Liver (tissue), 9 donors: ENCODE measurements around the gene MAPK4. TPM values are rescaled to one million over a fixed set of nuclear protein-coding genes. Genes with fewer than 3 reads are reported as not detected.
"Not testable (repeated sequence)": the region's sequence is repeated elsewhere in the genome, so short reads cannot be mapped to it uniquely, and the experiment has no call there.

ENCODE experiments used
- DNase-seq: peaks from one replicate; pipeline ENCODE4 v3.0.0-alpha.2; 2017; ENCODE audit warnings: low spot score
- H3K27ac ChIP-seq, 2 donors: one replicate each; pipeline ENCODE4 v1.7.0; 2013; ENCODE audit warnings: inconsistent platforms in 2 of 2, low read length in 2 of 2, control low read depth in 1 of 2, low read depth in 1 of 2, mild to moderate bottlenecking in 1 of 2
- H3K27me3 ChIP-seq, 4 donors: one replicate each; pipeline versions ENCODE4 v1.6.1 to v1.7.0; 2013; ENCODE audit warnings: low read length in 3 of 4, inconsistent platforms in 1 of 4, mild to moderate bottlenecking in 1 of 4, moderate library complexity in 1 of 4; ENCODE audit not compliant: control insufficient read depth in 4 of 4, insufficient read depth in 4 of 4
- H3K36me3 ChIP-seq, 4 donors: one replicate each; pipeline versions ENCODE4 v1.6.1 to v1.7.0; 2013; ENCODE audit warnings: low read length in 3 of 4, mild to moderate bottlenecking in 3 of 4, low read depth in 1 of 4, moderate library complexity in 1 of 4; ENCODE audit not compliant: control insufficient read depth in 4 of 4, insufficient read depth in 3 of 4
- H3K4me1 ChIP-seq, 4 donors: one replicate each; pipeline versions ENCODE4 v1.6.1 to v1.7.0; 2013; ENCODE audit warnings: low read length in 3 of 4, mild to moderate bottlenecking in 3 of 4, moderate library complexity in 1 of 4; ENCODE audit not compliant: control insufficient read depth in 4 of 4, insufficient read depth in 4 of 4
- H3K4me3 ChIP-seq, 3 donors: one replicate each; pipeline versions ENCODE4 v1.6.1 to v1.7.0; 2013; ENCODE audit warnings: low read length in 3 of 3, control low read depth in 1 of 3, low read depth in 1 of 3, mild to moderate bottlenecking in 1 of 3
- H3K9ac ChIP-seq, 2 donors: one replicate each; pipeline ENCODE4 v1.7.0; 2013; ENCODE audit warnings: low read length in 2 of 2, mild to moderate bottlenecking in 2 of 2, moderate library complexity in 2 of 2, control low read depth in 1 of 2, low read depth in 1 of 2
- H3K9me3 ChIP-seq, 4 donors: one replicate each; pipeline versions ENCODE4 v1.6.1 to v1.7.0; 2013; ENCODE audit warnings: low read length in 3 of 4; ENCODE audit not compliant: control insufficient read depth in 4 of 4
- FOXA1 ChIP-seq: IDR thresholded peaks from 2 replicates; pipeline ENCODE4 v1.6.1; 2016; ENCODE audit warnings: antibody characterized with exemption
- FOXA2 ChIP-seq: IDR thresholded peaks from 2 replicates; pipeline ENCODE4 v1.6.1; 2016; ENCODE audit warnings: antibody characterized with exemption
- GABPA ChIP-seq, 2 donors: IDR thresholded peaks in 1 of 2; conservative IDR thresholded peaks in 1 of 2; 2 replicates each; pipeline ENCODE4 v1.6.1; 2016; ENCODE audit warnings: antibody characterized with exemption in 2 of 2, mild to moderate bottlenecking in 1 of 2, moderate library complexity in 1 of 2
- HNF4A ChIP-seq, 2 donors: conservative IDR thresholded peaks; 2 replicates each; pipeline ENCODE4 v1.6.1; 2016; ENCODE audit warnings: antibody characterized with exemption in 2 of 2, mild to moderate bottlenecking in 2 of 2
- HNF4G ChIP-seq: IDR thresholded peaks from 2 replicates; pipeline ENCODE4 v1.6.1; 2016; ENCODE audit warnings: antibody characterized with exemption
- JUND ChIP-seq, 2 donors: IDR thresholded peaks; 2 replicates each; pipeline ENCODE4 v1.6.1; 2016; ENCODE audit warnings: antibody characterized with exemption in 2 of 2
- NR2F2 ChIP-seq: IDR thresholded peaks from 2 replicates; pipeline ENCODE4 v1.6.1; 2016; ENCODE audit warnings: antibody characterized with exemption
- RAD21 ChIP-seq, 2 donors: IDR thresholded peaks; 2 replicates each; pipeline ENCODE4 v1.6.1; 2016; ENCODE audit warnings: antibody characterized with exemption in 2 of 2, mild to moderate bottlenecking in 2 of 2
- RXRA ChIP-seq, 2 donors: IDR thresholded peaks; 2 replicates each; pipeline ENCODE4 v1.6.1; 2017 to 2018; ENCODE audit warnings: antibody characterized with exemption in 2 of 2, mild to moderate bottlenecking in 1 of 2
- SP1 ChIP-seq: IDR thresholded peaks from 2 replicates; pipeline ENCODE4 v1.6.1; 2018; ENCODE audit warnings: antibody characterized with exemption, mild to moderate bottlenecking
- TAF1 ChIP-seq: conservative IDR thresholded peaks from 2 replicates; pipeline ENCODE4 v1.6.1; 2016; ENCODE audit warnings: antibody characterized with exemption, mild to moderate bottlenecking
- YY1 ChIP-seq: IDR thresholded peaks from 2 replicates; pipeline ENCODE4 v1.6.1; 2016; ENCODE audit warnings: antibody characterized with exemption, mild to moderate bottlenecking
- whole genome bisulfite sequencing: extraction: QIAGEN DNeasy Blood & Tissue Kit; methylation state at CpG from one replicate; pipeline ENCODE4 v1.1.7; 2013; 5-methylcytosine and 5-hydroxymethylcytosine counted together
- polyA plus RNA-seq, 2 donors: library from polyadenylated mRNA; stranded (reverse) in 1 of 2; unstranded in 1 of 2; fragments of 200-250 nt in 1 of 2; fragments of >200 nt in 1 of 2; fragmentation: Nextera tagmentation in 1 of 2; extraction: Ambion mirVana in 1 of 2; gene quantifications; one replicate each; pipeline versions ENCODE4 v1.2.1 to v1.2.3, GENCODE V29; 2013 to 2015
- total RNA-seq, 2 donors: library from RNA; depleted of rRNA; stranded (reverse); fragments of >200 nt; gene quantifications; one replicate each; pipeline ENCODE4 v1.2.3, GENCODE V29; 2014
- TF ChIP-seq, protein P1 (sequence below): fragments of 150-350 bp; IDR thresholded peaks from 2 replicates; pipeline ENCODE4 v1.5.1; 2017; ENCODE audit warnings: improper control_type of control experiment, low read depth, low read length; ENCODE audit not compliant: missing input control
- TF ChIP-seq, protein P2 (sequence below): IDR thresholded peaks from 2 replicates; pipeline ENCODE4 v1.6.1; 2016; ENCODE audit warnings: antibody characterized with exemption
- TF ChIP-seq, protein P3 (sequence below): IDR thresholded peaks from 2 replicates; pipeline ENCODE4 v1.6.1; 2016; ENCODE audit warnings: antibody characterized with exemption, mild to moderate bottlenecking
- donor health status: healthy.
- donor health status: healthy.
- donor health status: healthy.
- donor health status: healthy.
- donor health status: healthy.

MAPK4 gene
- total and polyA plus RNA-seq, 4 donors: under 0.01 to 4.9 (median 1.5) TPM

DNA sequence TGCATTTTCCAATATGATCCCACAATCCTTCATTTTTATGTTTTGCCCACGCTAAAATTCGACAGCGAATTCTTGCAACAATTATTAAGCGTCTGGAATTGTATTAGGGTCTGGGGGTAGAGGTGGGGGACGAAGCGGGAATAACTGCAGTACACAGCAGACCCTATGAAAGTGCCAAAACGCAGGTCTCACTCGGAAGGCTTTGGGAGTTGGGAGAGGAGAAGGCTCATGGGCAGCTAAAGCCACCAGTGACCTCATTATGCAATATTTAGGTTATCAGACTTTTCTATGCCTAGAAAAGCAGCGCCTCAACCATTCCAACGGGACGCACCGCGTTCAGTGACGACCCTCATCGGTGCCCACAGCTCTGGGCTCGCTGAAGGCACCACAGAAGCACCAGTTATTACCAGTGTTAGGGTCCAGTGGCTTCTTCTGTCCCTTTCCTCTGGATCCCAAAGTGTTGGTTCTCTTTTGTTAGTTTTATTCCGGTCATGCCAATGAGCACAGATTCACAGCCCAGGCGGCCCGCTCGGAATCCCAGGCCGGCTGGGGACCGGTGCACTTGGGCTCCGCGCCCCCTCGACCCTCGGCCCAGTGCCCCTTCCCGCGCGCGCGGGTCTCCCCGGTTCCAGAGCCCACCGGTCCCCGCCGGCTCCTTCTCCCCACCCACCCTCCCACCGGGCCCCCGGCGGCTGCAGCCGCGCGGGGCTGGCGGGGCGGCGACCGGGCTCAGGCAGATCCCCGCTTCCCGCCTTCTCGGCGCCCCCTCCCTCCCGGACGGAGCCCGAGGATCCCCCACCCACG, 737 bp upstream of the MAPK4 start:
- Histone ChIP-seq H3K9ac (no peak overlapping the region), H3K36me3 (no peaks in the 10 kb centered on the region), H3K27me3 (no peaks in the 10 kb centered on the region), H3K4me3 (peak overlapping the region; percentile 58 to 76 (median 60)), H3K4me1 (peaks cover 0 to 10% (median 3%) of the 10 kb centered on the region in 4 donors), H3K9me3 (peaks cover 0 to 3% (median 0%) of the 10 kb centered on the region in 4 donors), H3K27ac (peak overlapping the region; percentile 60 to 66)
- WGBS: 12% methylated on average over 53 of the region's 53 CpGs
- no peak for TF ChIP-seq RAD21 (IDR thresholded peaks at IDR 0.05)
- TF ChIP-seq, protein P1, sequence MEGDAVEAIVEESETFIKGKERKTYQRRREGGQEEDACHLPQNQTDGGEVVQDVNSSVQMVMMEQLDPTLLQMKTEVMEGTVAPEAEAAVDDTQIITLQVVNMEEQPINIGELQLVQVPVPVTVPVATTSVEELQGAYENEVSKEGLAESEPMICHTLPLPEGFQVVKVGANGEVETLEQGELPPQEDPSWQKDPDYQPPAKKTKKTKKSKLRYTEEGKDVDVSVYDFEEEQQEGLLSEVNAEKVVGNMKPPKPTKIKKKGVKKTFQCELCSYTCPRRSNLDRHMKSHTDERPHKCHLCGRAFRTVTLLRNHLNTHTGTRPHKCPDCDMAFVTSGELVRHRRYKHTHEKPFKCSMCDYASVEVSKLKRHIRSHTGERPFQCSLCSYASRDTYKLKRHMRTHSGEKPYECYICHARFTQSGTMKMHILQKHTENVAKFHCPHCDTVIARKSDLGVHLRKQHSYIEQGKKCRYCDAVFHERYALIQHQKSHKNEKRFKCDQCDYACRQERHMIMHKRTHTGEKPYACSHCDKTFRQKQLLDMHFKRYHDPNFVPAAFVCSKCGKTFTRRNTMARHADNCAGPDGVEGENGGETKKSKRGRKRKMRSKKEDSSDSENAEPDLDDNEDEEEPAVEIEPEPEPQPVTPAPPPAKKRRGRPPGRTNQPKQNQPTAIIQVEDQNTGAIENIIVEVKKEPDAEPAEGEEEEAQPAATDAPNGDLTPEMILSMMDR: no peak
- DNase-seq: no peak

DNA sequence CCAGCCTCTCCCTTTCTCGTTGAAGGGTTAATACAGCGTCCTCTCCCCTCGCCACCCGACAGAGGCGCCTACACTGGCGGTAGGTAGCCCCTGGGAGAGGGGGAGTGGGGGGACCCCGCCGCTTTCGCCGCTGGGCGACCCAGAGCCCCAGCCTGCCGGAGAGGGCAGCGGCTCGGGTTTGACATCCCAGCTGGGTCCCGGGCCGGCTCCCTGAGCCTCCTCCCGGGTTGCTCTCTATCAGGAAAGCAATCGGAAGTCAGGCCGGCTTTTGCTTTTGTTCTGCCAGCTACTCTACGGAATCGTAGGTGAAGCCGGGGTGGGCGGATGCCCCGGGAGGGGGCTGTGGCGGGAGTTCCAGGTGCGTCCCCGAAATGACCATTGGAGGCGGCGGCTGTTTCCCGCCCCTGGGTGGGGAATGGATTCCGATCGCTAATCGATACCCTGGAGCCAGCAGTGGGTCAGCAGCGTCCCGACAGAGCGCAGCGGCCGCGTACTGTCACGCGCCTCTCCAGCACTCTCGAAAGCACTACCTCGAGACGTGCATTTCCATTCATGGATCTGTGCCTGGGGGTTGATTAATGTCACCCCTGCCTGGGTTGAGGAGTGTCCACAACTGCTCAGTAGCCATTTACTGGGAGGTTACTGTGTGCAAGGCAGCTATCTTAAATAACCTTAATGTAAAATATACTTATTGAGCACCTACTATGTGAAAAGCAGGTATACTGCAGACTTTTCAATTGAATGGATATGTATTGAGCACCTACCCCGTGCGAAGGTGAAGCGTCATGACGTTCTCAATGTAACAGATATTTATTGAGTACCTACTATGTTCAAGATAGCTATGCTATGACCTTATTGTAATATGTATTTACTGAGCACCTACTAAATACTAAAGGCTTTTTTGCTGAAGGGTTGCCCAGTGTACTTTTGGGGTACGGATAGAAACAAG, 1.1 kb downstream of the MAPK4 start:
- Histone ChIP-seq H3K27ac (peak overlapping the region; percentile 37 to 56), H3K9ac (peak overlapping the region in 1 of 2 donors; percentile 43), H3K4me3 (peak overlapping the region; percentile 60 to 76 (median 65))

DNA sequence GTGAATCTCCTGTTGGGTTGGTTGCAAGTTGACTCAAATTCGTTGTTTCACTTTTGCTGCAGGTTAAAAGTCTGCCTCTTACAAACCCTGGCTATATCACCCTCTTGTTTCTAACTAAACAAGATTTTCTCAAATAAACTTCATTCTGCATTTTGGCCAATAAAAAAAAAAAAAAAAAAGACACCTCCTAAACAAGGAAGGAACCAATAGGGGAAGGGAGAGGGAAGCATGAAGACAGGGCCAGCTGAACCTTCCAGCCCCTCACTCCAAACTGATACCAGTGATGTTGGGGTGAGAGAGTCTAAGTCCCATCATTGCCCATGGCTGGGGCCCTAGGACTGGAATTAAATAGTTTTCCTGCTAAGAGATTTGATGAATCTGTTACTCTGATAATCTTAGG, 2.4 kb downstream of the MAPK4 start:
- not testable (repeated sequence) for H3K9ac ChIP-seq, H3K4me3 ChIP-seq, H3K36me3 ChIP-seq, H3K27ac ChIP-seq, H3K9me3 ChIP-seq, DNase-seq, H3K27me3 ChIP-seq, H3K4me1 ChIP-seq
- 100% methylated on average over 1 of the region's 1 CpG for WGBS

More for the DNA sequence above, 1.1 kb downstream of the MAPK4 start:
- TF ChIP-seq GABPA (IDR thresholded peaks at IDR 0.05 in 1 of 2, conservative IDR thresholded peaks at IDR 0.05 in 1 of 2): no peak
- no peak for TF ChIP-seq NR2F2
- no peak for TF ChIP-seq HNF4A (conservative IDR thresholded peaks at IDR 0.05)
- TF ChIP-seq YY1: peak; percentile 38
- no peaks in the 10 kb centered on the region for H3K9me3 ChIP-seq
- H3K4me1 ChIP-seq: peaks cover 0 to 10% (median 3%) of the 10 kb centered on the region in 4 donors
- no peak for DNase-seq
- no peaks in the 10 kb centered on the region for H3K27me3 ChIP-seq
- no peaks in the 10 kb centered on the region for H3K36me3 ChIP-seq
- WGBS: 6% methylated on average over 49 of the region's 49 CpGs

DNA sequence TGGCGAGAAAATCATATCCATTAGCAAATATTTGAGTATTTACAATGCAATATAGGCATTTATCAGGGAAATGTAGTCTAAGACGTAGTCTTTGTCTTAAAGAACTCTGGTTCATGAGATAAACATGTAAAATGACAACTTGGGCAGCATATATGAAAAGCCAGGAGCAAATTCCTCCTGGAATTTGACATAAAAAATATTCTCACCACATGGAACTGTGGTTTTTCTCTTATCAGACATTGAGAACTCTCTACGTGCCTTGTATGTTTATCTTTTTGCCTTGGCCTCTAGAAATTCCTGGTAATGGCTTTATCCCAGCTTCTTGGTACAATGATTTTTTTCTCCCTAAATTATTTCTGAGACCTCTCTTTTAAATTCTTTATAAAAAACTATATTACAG, 2.8 kb downstream of the MAPK4 start:
- WGBS: 89% methylated on average over 3 of the region's 3 CpGs
- no peak overlapping the region for H3K4me3 ChIP-seq
- H3K27me3 ChIP-seq: no peaks in the 10 kb centered on the region
- peaks cover 0 to 10% (median 3%) of the 10 kb centered on the region in 4 donors for H3K4me1 ChIP-seq
- no peaks in the 10 kb centered on the region for H3K9me3 ChIP-seq
- no peak overlapping the region for H3K27ac ChIP-seq
- no peak overlapping the region for H3K9ac ChIP-seq
- no peak for DNase-seq
- H3K36me3 ChIP-seq: no peaks in the 10 kb centered on the region
- no peak for TF ChIP-seq YY1
- TF ChIP-seq HNF4G: no peak
- no peak for TF ChIP-seq FOXA2
- no peak for TF ChIP-seq FOXA1
- no peak for TF ChIP-seq NR2F2
- TF ChIP-seq RAD21 (IDR thresholded peaks at IDR 0.05): no peak
- no peak for TF ChIP-seq TAF1
- TF ChIP-seq JUND (IDR thresholded peaks at IDR 0.05): no peak
- TF ChIP-seq, protein P2, sequence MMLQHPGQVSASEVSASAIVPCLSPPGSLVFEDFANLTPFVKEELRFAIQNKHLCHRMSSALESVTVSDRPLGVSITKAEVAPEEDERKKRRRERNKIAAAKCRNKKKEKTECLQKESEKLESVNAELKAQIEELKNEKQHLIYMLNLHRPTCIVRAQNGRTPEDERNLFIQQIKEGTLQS: no peak
- TF ChIP-seq, protein P3, sequence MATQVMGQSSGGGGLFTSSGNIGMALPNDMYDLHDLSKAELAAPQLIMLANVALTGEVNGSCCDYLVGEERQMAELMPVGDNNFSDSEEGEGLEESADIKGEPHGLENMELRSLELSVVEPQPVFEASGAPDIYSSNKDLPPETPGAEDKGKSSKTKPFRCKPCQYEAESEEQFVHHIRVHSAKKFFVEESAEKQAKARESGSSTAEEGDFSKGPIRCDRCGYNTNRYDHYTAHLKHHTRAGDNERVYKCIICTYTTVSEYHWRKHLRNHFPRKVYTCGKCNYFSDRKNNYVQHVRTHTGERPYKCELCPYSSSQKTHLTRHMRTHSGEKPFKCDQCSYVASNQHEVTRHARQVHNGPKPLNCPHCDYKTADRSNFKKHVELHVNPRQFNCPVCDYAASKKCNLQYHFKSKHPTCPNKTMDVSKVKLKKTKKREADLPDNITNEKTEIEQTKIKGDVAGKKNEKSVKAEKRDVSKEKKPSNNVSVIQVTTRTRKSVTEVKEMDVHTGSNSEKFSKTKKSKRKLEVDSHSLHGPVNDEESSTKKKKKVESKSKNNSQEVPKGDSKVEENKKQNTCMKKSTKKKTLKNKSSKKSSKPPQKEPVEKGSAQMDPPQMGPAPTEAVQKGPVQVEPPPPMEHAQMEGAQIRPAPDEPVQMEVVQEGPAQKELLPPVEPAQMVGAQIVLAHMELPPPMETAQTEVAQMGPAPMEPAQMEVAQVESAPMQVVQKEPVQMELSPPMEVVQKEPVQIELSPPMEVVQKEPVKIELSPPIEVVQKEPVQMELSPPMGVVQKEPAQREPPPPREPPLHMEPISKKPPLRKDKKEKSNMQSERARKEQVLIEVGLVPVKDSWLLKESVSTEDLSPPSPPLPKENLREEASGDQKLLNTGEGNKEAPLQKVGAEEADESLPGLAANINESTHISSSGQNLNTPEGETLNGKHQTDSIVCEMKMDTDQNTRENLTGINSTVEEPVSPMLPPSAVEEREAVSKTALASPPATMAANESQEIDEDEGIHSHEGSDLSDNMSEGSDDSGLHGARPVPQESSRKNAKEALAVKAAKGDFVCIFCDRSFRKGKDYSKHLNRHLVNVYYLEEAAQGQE: no peak
- no peak for TF ChIP-seq SP1
- no peak for TF ChIP-seq RXRA (IDR thresholded peaks at IDR 0.05)
- TF ChIP-seq GABPA (IDR thresholded peaks at IDR 0.05 in 1 of 2, conservative IDR thresholded peaks at IDR 0.05 in 1 of 2): no peak
